ENCODE results near the gene TTC31. TPM values are rescaled to one million over a fixed set of nuclear protein-coding genes. Genes with fewer than 3 reads are reported as not detected.

The TTC31 gene
- total and polyA plus RNA-seq, 2 experiments from 2014 or later, result 15.9 to 20.4 TPM

DNA sequence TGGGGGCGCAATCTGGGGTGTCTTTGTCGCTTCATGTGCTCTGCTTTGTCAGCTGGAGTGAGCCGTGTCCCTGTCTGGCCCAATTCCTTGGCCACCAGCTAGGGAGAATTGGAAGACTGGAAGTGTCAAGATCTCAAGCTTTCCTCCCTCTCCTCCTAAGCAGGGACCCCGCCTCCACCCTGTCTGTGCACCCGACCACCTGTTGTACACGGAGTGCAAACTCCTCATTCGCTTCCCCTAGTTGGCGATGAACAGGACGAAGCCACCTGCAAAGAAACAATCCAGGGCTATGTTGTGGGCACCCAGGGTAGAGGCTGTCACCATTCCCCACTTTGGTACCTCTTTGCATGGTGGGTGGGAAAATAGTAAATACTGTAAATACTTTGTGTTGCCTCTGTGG is 44.9 kb downstream of the TTC31 start:
- Histone ChIP-seq H3K27ac (no peak overlapping the region), H3K27me3 (replicated peaks; ENCODE audit: insufficient read depth) (no peaks in the 10 kb centered on the region), H3K4me1 (ENCODE audit: insufficient read depth) (peaks cover 22% of the 10 kb centered on the region), H3K9me2 (ENCODE audit: insufficient read depth) (no peaks in the 10 kb centered on the region), H3K4me3 (no peak overlapping the region), H3K36me3 (ENCODE audit: low read depth) (0 out of 2 replicates have a peak, but pooled peaks cover 11% of the 10 kb centered on the region), H3K9ac (peak overlapping the region; percentile 89; the same call in 1 of the 2 replicates), H3K9me3 (ENCODE audit: low read depth) (no peaks in the 10 kb centered on the region), H2AFZ (no peak overlapping the region), H3F3A (ENCODE audit: insufficient read depth) (peaks cover 15% of the 10 kb centered on the region; the same call in 1 of the 2 replicates), H4K20me1 (ENCODE audit: insufficient read depth) (no peaks in the 10 kb centered on the region), H3K79me2 (ENCODE audit: insufficient read depth) (peaks cover 51% of the 10 kb centered on the region), H3K4me2 (ENCODE audit: unreplicated experiment) (no peak overlapping the region)
- no peak for DNase-seq
- 94% methylated on average over 9 of the region's 9 CpGs for WGBS, 2 experiments (ENCODE audit: low coverage in 1 of 2, low lambda C conversion rate in 2 of 2, missing lambda C conversion rate in 2 of 2)
- no peak for TF ChIP-seq EZH2 (IDR thresholded peaks at IDR 0.05; ENCODE audit: insufficient read depth, poor library complexity, severe bottlenecking)
- no peak for TF ChIP-seq EZH2phosphoT487 (IDR thresholded peaks at IDR 0.05; ENCODE audit: insufficient read depth, low read depth)
- in situ Hi-C loops (cut with MboI), result no loop called here

DNA sequence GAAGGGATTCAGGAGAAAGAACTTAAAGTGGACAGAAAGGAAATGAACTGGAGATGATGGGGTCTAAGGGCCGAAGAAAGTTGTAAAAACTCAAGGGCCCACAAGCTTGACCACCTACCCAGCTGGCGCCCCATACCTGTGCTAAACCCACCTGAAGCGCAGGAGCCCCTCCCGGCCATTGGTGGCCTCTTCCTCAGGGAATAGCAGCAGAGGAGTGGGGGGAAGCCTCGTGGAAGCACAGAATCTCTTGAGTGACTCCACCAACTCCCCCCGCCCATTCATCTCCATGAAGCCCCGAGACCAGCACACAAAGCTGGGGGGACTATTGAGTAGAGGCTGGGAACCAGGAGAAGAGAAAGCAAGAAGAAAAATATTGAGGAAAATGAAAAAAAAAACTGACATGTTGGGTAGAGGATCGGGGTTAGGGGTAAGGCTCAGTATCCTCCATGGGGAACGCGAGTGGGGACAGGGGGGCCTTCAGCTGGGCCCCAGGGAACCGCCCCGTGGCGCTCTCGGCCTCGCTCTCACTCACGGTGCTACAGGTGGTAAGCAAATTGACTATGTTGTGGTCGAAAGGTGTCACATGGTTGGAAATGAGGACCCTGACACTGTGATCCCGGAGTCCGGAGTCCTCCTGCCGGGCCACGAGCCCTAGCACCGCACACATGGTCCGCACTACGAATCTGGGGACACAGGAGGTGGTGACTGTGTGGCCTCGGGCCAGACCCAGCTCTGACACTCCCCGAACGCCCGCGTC is 45.9 kb downstream of the TTC31 start:
- Histone ChIP-seq H3K4me2 (ENCODE audit: unreplicated experiment) (peak overlapping the region; percentile 83), H3K9me3 (ENCODE audit: low read depth) (no peaks in the 10 kb centered on the region), H3K4me1 (ENCODE audit: insufficient read depth) (peaks cover 22% of the 10 kb centered on the region), H3F3A (ENCODE audit: insufficient read depth) (peaks cover 17% of the 10 kb centered on the region; the same call in 1 of the 2 replicates), H3K9ac (peak overlapping the region; percentile 89), H3K79me2 (ENCODE audit: insufficient read depth) (peaks cover 51% of the 10 kb centered on the region), H3K9me2 (ENCODE audit: insufficient read depth) (no peaks in the 10 kb centered on the region), H3K36me3 (ENCODE audit: low read depth) (0 out of 2 replicates have a peak, but pooled peaks cover 11% of the 10 kb centered on the region), H3K4me3 (peak overlapping the region; percentile 80), H4K20me1 (ENCODE audit: insufficient read depth) (no peaks in the 10 kb centered on the region), H2AFZ (peak overlapping the region; percentile 72), H3K27me3 (replicated peaks; ENCODE audit: insufficient read depth) (no peaks in the 10 kb centered on the region), H3K27ac (peak overlapping the region; percentile 64)
- in situ Hi-C loops (cut with MboI), result no loop called here
- WGBS, 2 experiments (ENCODE audit: low coverage in 1 of 2, low lambda C conversion rate in 2 of 2, missing lambda C conversion rate in 2 of 2), result 11 to 13% methylated on average over 29 of the region's 29 CpGs
- no peak for TF ChIP-seq EZH2 (IDR thresholded peaks at IDR 0.05; ENCODE audit: insufficient read depth, poor library complexity, severe bottlenecking)
- TF ChIP-seq EZH2phosphoT487 (IDR thresholded peaks at IDR 0.05; ENCODE audit: insufficient read depth, low read depth), result no peak
- no peak for DNase-seq

DNA sequence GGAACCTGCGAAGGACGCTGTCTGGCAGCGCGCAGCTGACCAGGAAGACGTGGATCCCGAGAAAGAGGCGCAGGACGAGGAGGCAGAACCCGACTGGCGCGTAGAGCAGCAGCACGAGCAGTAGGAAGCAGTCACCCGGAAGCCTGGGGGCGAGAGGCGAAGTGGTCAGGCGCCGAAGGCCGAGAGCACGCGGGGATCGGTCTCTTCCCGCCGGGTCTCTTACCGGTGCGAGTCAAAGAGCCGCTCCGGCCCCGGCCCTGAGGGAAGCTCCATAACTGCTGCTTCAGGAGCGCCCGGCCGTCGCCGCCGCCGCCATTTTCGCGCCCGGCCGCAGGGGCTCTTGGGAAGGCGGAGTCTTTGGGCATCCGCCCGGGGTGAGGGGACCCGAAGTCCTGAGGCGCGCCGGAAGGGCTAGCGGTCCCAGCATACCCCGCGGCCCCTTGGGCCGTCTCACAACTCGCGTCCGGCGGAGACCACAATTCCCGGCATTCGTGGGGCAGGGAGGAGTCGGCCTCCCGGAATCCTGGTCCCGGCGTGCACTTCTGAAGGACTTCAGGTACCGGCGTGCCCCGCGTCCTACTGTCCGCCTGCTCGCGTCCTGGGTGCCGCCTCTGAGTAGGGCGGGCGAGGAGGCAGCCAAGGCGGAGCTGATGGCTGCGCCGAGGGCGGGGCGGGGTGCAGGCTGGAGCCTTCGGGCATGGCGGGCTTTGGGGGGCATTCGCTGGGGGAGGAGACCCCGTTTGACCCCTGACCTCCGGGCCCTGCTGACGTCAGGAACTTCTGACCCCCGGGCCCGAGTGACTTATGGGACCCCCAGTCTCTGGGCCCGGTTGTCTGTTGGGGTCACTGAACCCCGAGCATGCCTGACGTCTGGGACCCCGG is 46.7 kb downstream of the TTC31 start, which contains the start of the genes AUP1 and HTRA2:
TSS of gene AUP1 (minus strand) at position 350 of the 882 bp plus-strand sequence. CDS start at position 273, 77 bp downstream.
TSS of gene HTRA2 (plus strand) at position 577 of the 882 bp plus-strand sequence. CDS start at position 651, 74 bp downstream.
- Histone ChIP-seq H4K20me1 (ENCODE audit: insufficient read depth) (no peaks in the 10 kb centered on the region), H3K27ac (peak within 1 kb of the TSS; percentile 64), H2AFZ (peak within 1 kb of the TSS; percentile 81), H3K79me2 (ENCODE audit: insufficient read depth) (peaks cover 51% of the 10 kb centered on the region), H3K9me2 (ENCODE audit: insufficient read depth) (no peaks in the 10 kb centered on the region), H3K9ac (peak within 1 kb of the TSS; percentile 89), H3K36me3 (ENCODE audit: low read depth) (0 out of 2 replicates have a peak, but pooled peaks cover 11% of the 10 kb centered on the region), H3K27me3 (replicated peaks; ENCODE audit: insufficient read depth) (no peaks in the 10 kb centered on the region), H3K4me2 (ENCODE audit: unreplicated experiment) (peak within 1 kb of the TSS; percentile 94), H3K9me3 (ENCODE audit: low read depth) (no peaks in the 10 kb centered on the region), H3K4me3 (peak within 1 kb of the TSS; percentile 80), H3F3A (ENCODE audit: insufficient read depth) (peaks cover 18% of the 10 kb centered on the region; the same call in 1 of the 2 replicates), H3K4me1 (ENCODE audit: insufficient read depth) (peaks cover 22% of the 10 kb centered on the region)
- DNase-seq, result peak; percentile 100
- WGBS, 2 experiments (ENCODE audit: low coverage in 1 of 2, low lambda C conversion rate in 2 of 2, missing lambda C conversion rate in 2 of 2), result 0 to 1% methylated on average over 76 to 81 of the region's 87 CpGs
- in situ Hi-C loops (cut with MboI), result no loop called here
- no peak for TF ChIP-seq EZH2 (IDR thresholded peaks at IDR 0.05; ENCODE audit: insufficient read depth, poor library complexity, severe bottlenecking)
- TF ChIP-seq EZH2phosphoT487 (IDR thresholded peaks at IDR 0.05; ENCODE audit: insufficient read depth, low read depth), result no peak

All from GM23248 (cell line).